GM23338 (cell line): ENCODE measurements around the gene DPYD. TPM values are rescaled to one million over a fixed set of nuclear protein-coding genes. Genes with fewer than 3 reads are reported as not detected.

Experiments used
- CTCF ChIP-seq, 2 experiments: fragments of 200-600 bp in 1 of 2; sonication (generic) in 1 of 2; conservative IDR thresholded peaks; 2 replicates each; pipeline versions ENCODE4 v1.5.1 to v1.6.1; 2016 to 2017; ENCODE audit warnings: antibody characterized with exemption in 2 of 2, low read depth in 2 of 2, mild to moderate bottlenecking in 2 of 2, moderate library complexity in 1 of 2
- ZNF331 ChIP-seq: fragments of 250-450 bp; sonication (Bioruptor Pico); IDR thresholded peaks from 2 replicates; pipeline ENCODE4 v1.5.0; 2020; ENCODE audit warnings: low read depth, mild to moderate bottlenecking, moderate library complexity
- polyA plus RNA-seq: library from polyadenylated mRNA; unstranded; fragments of >200 nt; fragmentation: Nextera tagmentation; extraction: Ambion mirVana; gene quantifications from 2 replicates; pipeline ENCODE4 v1.2.1, GENCODE V29; 2016
- total RNA-seq: library from RNA; depleted of rRNA; stranded (reverse); fragments of >200 nt; shearing (Covaris generic); gene quantifications from 2 replicates; pipeline ENCODE4 v1.2.3, GENCODE V29; 2014

DPYD gene
- total and polyA plus RNA-seq, 2 experiments from 2014 or later, result 0.50 to 1.6 TPM

DNA sequence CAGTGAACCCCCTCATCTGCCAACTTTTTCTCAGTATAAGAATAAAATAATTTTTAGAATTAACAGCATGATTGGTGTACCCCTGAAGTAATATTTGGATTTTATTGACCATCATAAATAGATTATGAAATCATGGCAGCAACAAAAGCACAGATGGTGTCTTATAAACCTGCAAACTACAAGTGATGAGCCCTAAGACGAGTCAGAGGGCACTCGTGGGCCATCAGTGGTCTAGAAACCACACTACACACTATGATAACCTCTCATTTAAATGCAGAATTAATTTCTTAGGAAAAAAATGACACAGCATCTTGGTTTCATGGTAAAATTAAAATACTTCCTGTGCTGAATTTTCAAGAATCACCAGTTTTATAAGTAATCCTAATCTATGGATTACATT is 886.9 kb downstream of the DPYD start (continued):
- no peak for TF ChIP-seq CTCF (conservative IDR thresholded peaks at IDR 0.05; ENCODE audit: low read depth in 2 of 2)
- no peak for TF ChIP-seq ZNF331 (CRISPR knock-in tag)
